NB4 (cell line): ENCODE measurements around the gene RASSF4.
A peak's percentile ranks its signal among the peaks of the same experiment; 100 is the strongest.

Experiments used
- DNase-seq: peaks from one replicate; pipeline ENCODE4 v3.0.0; 2010; ENCODE audit warnings: low read depth
- H3K4me3 ChIP-seq: one replicate; pipeline ENCODE4 v1.5.1; 2011; ENCODE audit warnings: mild to moderate bottlenecking, low read depth, low read length, moderate library complexity
- MYC ChIP-seq: IDR thresholded peaks from 2 replicates; pipeline ENCODE4 v1.6.1; 2011; ENCODE audit warnings: low read depth, low read length
- POLR2A ChIP-seq: IDR thresholded peaks from 2 replicates; pipeline ENCODE4 v1.6.1; 2011; ENCODE audit warnings: mild to moderate bottlenecking; ENCODE audit not compliant: insufficient read length; ENCODE audit errors: extremely low read depth
- TF ChIP-seq, protein P1 (sequence below): IDR thresholded peaks from one replicate; pipeline ENCODE4 v1.5.1; 2012; ENCODE audit warnings: low read depth, low read length
- TF ChIP-seq, protein P2 (sequence below): IDR thresholded peaks from 2 replicates; pipeline ENCODE4 v1.6.1; 2011; ENCODE audit warnings: low read depth, low read length

RASSF4 gene

DNA sequence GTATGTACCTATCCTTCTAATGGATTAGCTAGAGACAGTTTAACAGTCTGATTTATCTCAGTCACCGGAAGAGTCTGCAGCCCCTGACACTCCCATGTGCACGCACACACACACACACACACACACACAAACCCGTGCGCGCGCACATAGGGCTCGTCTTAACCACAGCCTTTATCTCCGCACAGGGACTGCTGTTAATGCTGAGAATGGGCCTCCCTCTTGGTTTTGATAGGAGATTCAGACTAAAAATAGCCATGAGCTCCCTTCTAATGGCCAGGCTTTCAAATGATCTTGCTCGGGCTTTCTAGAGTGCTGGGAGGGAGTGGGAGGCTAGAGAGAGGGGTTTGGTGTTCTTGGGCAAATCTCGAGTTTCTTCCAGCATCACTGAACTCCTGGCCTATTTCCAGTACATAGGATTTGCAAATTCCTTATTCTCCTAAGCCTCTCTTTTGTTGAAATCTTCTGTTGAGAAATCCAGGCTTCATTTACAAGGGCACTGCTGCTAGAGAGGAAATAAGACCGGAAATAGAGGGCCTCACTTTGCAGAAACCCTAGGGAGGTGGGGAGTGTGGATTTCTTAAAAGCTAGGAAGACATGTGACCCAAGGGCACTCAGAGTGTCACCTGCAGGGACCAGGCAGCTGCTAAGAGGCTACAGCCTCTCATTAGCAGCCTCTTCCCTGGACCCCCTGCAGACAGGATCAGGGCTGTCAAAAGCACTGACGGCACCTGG lies 46.1 kb upstream of the RASSF4 start:
- H3K4me3 ChIP-seq: peak overlapping the region; percentile 19
- peak; percentile 97 for DNase-seq
- TF ChIP-seq, protein P1, sequence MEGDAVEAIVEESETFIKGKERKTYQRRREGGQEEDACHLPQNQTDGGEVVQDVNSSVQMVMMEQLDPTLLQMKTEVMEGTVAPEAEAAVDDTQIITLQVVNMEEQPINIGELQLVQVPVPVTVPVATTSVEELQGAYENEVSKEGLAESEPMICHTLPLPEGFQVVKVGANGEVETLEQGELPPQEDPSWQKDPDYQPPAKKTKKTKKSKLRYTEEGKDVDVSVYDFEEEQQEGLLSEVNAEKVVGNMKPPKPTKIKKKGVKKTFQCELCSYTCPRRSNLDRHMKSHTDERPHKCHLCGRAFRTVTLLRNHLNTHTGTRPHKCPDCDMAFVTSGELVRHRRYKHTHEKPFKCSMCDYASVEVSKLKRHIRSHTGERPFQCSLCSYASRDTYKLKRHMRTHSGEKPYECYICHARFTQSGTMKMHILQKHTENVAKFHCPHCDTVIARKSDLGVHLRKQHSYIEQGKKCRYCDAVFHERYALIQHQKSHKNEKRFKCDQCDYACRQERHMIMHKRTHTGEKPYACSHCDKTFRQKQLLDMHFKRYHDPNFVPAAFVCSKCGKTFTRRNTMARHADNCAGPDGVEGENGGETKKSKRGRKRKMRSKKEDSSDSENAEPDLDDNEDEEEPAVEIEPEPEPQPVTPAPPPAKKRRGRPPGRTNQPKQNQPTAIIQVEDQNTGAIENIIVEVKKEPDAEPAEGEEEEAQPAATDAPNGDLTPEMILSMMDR: no peak
- TF ChIP-seq MYC: peak; percentile 90
- no peak for TF ChIP-seq POLR2A
- TF ChIP-seq, protein P2, sequence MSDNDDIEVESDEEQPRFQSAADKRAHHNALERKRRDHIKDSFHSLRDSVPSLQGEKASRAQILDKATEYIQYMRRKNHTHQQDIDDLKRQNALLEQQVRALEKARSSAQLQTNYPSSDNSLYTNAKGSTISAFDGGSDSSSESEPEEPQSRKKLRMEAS: peak; percentile 93

DNA sequence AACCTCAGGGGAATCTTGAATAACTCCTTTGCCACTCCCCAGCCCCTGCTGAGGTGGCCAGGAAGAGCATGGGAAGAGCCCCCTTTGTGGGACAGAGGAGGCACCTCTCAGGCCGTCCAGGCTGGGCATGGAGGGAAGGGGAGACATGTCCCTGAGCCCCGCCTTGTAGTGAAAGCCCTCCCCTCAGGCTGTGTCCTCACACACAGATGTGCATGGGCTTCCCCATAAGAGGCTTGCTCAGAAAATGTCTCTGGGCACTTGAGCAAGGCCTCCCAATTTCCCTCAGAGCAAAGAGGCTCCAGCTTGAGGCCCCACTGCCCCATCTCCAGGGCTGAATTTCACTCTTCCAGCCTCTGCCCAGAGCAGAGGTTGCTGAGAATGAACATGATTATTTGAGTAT lies 44.7 kb upstream of the RASSF4 start:
- TF ChIP-seq, protein P1: no peak
- TF ChIP-seq POLR2A (no peak), MYC (no peak)
- TF ChIP-seq, protein P2: no peak
- H3K4me3 ChIP-seq: no peak overlapping the region
- peak; percentile 65 for DNase-seq

GRCh38 chr10:44916429-44916828 lies 43.2 kb upstream of the RASSF4 start:
- TF ChIP-seq, protein P1: no peak
- TF ChIP-seq, protein P2: no peak
- TF ChIP-seq POLR2A (no peak), MYC (no peak)
- DNase-seq: no peak
- H3K4me3 ChIP-seq: no peak overlapping the region

GRCh38 chr10:44917848-44918247 lies 41.8 kb upstream of the RASSF4 start:
- TF ChIP-seq, protein P1: no peak
- TF ChIP-seq, protein P2: no peak
- TF ChIP-seq MYC: no peak
- TF ChIP-seq POLR2A: no peak

DNA sequence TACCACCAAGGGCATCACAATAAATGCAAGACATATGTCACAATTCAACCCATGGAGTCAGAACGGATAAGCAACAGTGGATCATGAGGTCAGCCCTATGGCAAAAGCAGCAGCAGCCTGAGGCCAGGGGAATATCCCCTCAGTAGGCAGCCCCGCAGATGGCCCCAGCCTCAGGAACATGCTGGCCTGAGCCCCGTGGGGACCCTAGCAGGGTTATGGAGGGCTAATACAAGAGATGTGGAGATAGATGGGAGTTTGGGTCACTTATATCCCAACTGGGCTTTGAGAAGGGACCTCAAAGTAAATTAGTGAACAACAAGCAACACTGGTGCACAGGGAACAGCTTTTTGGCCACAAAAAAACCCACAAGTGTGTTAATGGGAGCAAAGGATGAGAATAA lies 39.4 kb upstream of the RASSF4 start:
- TF ChIP-seq POLR2A: no peak
- no peak for TF ChIP-seq MYC
- TF ChIP-seq, protein P2: no peak
- TF ChIP-seq, protein P1: no peak
- no peak for DNase-seq
- H3K4me3 ChIP-seq: no peak overlapping the region

More at GRCh38 chr10:44917848-44918247, 41.8 kb upstream of the RASSF4 start:
- no peak for DNase-seq
- H3K4me3 ChIP-seq: no peak overlapping the region
